Measurements from ENCODE around the gene RASD1. TPM values are rescaled to one million over a fixed set of nuclear protein-coding genes. Genes with fewer than 3 reads are reported as not detected.
A peak's percentile ranks its signal among the peaks of the same experiment; 100 is the strongest.

RASD1 gene
- total RNA-seq, 1 experiment from 2014 or later, result not detected

DNA sequence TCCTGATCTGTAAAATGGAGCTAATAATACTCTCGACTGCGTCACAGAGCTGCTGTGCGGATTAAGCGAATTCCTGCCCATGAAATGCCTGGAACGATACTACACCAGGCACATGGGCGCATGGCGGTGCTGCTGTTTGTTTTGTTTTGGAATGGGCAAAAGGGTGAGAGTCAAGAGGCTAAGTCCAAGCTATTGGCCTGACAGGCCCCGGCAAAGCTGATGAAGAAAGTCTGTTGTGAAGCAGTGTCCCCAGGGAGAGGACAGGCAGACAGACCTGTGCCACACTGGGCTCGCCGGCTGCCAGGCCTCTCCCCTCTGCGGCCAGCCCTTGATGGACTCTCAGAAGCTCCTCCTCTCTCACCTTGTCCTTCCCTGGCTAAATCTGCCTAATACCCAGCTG is 31.3 kb upstream of the RASD1 start:
- DNase-seq (ENCODE audit: low read depth), result no peak

DNA sequence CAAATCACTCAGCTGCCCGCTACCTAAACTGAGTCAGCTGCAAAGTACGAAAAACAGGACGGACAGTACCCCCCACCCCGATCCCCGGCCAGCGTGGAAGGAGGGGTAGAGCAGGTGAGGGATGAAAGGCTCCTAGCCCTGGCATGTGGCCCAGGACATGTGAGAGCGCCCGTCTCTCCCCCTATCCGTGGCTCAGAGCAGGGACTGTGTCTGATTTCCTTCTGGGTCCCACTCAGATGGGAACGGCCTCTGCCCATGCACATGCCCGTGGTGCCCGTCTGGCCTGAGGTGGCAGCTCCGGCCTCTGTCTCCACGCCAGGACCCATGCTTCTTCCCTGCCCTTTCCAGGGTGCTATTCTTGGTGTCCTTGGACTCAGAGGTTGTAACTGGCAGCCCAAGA is 30.2 kb upstream of the RASD1 start:
- DNase-seq (ENCODE audit: low read depth), result no peak

DNA sequence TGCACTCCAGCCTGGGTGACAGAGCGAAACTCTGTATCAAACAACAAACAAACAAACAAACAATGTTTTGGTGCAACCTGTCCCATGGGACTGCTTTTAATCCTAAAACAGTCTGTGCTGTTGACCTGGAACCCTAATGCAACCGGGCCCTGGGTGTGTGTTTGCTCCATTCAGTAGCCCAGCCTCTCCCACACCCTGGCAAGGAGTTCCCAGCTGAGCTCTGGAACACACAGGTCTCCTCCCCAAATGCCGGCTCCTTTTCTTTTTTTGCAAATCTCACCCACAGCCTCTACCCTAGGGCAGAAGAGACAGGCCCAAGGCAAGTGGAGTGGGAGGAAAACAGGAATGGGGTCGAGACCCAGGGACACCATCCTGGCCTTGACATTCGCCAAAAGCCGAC is 29.8 kb upstream of the RASD1 start:
- no peak for DNase-seq (ENCODE audit: low read depth)

DNA sequence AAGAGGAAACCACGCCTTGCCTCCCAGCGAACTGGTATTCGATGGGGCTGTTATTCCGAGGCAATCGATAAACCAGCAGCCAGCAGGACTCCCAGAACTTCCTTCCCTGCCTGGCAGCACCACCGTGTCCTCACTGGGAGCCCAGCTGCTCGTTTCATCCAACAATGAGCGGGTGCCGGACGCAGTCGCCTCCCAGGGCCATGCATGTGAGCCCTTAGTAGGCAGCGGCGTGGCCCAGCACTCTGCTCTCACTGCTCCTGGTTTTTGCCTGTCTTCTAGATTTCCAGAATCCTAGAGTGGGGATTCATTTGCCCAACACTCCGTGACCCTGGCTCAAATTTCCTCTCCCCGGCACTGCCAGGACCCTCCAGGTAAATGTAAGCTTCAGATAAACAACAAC is 29.1 kb upstream of the RASD1 start:
- no peak for DNase-seq (ENCODE audit: low read depth)

DNA sequence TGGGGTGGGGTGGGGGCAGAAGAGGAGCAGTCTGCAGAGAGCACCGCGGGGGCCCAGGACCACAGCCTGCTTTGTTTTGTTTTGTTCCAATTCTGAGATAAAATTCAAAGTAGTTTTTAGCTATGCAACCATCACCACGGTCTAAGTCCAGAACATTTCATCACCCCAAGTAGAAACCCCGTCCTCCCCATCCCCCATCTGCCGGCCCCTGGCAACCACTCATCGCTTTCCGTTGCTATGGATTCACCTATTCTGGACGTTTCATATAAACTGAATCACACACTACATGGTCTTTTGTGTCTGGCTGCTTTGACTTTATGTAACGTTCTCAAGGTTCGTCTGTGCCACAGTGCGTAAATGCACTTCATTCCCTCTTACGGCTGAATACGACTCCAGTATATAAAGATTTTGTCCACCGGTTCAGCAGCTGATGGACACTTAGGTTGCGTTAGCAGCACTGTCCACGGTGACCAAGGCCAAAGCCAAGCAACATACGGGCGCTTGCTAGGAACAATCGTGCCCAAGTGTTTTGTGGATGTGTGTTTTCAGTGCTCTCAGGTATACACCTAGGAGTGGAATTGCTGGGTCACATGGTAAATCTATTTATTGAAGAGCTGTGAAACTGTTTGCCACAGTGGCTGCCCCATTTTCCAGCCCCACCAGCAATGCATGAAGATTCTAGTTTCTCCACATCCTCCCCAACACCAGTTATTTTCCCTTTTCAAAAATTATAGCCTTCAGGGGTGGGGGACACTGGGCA is 27.7 kb upstream of the RASD1 start:
- DNase-seq (ENCODE audit: low read depth), result no peak

DNA sequence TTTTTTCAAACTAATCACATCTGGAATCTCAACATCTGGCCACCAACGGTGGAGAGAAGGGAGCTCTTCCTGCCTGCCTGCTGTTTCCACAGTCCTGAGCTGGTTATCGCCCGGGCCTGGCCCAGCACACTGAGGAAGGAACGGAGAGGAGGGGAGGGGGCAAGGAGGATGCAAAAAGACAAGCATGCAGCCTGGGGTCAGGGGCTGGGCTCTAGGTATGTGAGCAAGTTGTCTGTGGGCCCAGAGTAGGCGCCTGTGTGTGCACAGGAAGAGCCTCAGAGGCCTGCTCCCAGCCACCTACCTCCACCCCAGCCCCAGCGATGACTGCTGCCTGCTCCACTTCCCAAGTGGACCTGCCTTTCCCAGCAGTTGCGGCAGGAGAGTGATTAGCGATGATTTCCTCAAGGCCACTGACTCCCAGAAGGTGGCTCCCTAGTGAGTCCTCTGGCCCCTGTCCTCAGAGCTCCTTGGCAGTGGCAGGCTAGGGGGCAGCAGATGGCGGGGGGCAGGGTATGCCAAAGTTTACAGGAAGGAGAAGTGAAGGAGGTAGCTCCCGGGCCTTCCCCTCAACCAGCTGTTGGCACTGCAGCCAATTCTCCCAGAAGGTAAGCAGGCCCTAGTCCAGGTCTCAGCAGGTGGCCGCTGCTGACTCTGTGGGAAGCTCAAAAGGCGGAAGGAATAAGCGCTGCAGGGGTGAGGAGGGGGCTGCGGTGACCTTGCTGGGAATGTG is 27.0 kb upstream of the RASD1 start:
- no peak for DNase-seq (ENCODE audit: low read depth)

DNA sequence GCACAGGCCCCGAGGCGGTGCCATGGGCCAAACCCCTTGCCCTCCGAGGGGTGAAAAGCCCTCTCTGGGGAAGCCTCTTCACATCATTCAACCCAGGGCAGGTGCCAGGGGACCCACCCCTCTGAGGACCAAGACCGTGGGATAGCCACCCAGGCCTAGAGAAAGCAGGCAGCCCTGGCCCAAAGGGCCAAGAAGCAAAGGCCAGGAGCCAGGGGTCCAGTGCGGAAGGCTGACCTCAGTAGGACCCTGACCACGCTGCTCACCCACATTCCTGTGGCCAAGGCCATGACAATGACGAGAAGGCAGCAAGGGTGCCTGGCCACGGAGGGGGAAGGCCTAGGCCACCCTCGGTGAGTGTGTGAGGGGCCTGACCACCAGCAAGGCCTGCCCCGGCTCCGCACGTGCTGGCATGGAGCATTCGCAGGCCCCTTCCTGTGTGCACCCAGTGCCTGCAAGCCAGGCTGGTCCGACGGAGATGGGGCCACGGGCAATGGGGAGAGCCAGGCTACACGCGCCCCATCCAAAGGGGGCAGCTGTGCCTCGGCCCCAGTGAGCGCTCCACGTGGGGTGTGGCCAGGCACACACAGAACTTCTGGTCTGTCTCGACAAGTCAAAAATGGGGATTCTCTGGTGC is 24.5 kb upstream of the RASD1 start:
- DNase-seq (ENCODE audit: low read depth), result no peak

DNA sequence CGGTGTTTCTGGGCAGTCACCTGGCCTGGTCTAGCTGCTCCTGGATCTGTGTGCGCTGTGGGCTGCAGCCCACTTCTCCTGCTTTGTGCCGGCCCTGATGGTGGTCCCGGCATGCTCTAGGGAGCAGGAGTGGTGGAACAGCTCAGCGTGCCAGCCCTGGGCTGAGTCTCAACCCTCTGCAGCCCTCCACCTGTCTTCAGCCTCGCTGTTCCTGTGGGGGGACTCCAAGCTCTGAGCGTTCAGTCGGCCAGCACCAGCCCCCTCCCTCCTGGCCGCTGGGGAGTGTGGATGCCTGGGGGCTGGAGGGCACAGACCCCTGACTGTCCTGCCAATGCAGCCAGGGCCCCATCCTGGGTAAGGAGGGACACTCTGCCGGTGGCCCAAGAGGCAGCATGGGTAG is 23.7 kb upstream of the RASD1 start:
- DNase-seq (ENCODE audit: low read depth), result no peak

DNA sequence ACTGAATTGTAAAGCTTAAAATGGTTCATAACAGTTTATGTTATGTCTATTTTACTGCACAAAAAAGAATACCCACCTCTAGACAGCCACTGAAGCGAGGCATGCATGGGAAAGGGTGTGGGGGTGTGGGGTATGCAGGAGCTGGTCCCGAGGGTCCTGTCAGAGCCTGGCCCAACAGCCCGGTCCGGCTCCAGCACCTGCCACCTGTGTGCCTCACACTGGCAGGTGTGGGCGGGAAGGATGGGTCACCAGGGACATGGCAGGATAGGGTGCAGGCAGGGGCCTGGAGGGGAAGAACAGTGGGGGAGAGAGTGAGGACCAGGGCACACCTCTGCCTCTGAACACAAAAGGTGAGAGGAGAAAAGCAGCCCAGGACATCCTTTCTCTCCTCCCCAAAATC is 22.8 kb upstream of the RASD1 start:
- no peak for DNase-seq (ENCODE audit: low read depth)

DNA sequence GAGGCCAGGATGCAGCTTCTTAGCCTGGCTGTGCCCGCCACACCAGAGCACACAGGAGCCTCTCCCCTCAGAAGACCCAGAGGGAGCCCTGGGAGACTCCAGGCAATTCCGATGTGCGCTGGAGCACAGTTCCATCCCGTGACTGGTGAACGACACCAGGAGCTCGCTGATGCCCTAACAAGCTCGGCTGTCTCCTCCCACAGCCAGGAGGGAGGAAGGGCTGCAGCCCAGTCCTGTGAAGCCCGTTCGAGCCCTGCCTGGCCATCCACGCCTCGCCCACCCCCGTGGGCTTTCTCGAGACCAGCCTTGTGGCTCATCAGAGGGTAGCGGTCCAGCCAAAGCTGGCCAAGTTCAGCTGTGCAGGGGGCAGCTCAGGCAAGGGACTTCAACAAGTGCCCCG is 21.8 kb upstream of the RASD1 start:
- no peak for DNase-seq (ENCODE audit: low read depth)

DNA sequence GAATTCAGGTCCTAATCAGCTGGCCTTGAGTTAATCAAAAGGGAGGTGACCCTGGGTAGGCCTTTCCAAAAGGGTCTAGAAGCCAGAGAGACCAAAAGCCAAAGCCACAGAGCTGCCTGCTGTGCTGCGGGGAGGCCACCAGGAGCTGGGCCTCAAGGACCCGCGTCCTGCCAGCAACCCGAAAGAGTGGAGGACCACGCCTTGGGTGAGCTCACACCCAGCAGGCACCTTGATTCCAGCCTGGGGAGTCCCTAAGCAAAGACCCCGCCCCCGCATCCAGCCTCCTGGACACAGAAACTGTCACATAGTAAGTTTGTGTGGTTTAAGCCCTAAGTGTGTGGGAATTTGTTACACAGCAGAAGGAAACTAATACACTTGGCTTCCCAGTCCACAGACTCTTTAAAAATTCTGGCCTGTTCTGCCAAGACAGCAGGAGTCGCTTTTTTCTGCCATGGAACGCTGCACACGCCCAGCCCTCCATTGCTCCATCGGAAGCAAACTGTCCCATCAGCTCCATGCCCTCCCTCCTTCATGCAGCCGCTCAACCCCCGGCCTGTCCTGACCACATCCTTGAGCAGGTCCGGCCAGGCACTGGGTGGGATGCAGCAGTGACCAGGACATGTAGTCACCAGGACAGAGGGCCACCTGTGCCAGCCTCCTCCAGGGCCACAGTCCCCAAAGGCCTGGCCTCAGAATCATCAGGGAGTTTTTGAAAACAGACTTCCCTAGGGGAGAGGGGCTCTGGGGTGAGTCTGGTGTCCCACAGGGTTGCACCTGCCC is 20.9 kb upstream of the RASD1 start:
- no peak for DNase-seq (ENCODE audit: low read depth)

DNA sequence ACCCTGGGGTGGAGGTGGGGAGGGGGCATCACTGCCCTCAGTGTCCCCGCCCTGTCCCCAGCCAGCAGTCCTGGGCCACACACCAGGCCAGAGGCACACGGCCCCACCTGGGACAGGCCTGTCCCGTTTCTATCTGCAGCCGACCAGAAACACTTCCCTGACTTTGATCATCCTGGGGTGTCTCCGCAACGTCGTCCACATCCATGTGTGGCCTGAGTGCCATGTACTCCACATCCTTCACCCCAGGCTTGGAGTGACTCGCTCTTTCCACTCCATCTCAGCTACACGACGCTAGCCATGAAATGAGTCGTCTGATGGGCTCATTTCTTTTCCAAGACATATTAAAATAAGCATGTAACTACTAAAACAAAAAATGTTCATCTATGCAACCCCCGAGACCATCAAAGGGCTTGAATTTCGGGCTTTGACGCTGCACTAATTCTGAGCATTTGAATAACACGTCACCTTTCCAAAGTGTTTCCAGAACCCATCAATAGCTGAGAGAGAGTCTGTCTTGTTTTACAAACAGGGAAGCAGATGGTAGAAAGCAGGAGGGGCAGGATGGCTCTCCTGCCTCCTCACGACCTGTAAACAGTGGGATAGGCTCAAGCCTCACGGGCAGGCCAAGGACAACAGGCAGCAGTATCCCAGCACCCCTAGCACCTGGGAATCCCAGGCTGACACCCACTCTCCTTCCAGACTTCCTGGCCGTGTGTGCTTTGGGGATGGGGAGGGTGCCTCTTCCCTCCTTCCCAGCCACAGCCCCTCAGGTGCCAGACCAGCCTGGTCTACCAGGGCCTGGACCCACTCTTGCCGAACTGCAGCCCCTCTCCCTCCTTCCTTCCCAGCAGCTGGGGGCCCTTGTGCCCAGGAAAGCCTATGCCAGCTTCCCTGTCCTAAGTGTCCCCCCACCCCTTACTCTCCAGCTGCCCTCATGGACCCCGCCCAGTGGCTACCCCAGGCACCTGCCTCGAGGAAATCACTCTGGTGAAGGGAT is 20.0 kb upstream of the RASD1 start:
- peak; percentile 78 for DNase-seq (ENCODE audit: low read depth)

DNA sequence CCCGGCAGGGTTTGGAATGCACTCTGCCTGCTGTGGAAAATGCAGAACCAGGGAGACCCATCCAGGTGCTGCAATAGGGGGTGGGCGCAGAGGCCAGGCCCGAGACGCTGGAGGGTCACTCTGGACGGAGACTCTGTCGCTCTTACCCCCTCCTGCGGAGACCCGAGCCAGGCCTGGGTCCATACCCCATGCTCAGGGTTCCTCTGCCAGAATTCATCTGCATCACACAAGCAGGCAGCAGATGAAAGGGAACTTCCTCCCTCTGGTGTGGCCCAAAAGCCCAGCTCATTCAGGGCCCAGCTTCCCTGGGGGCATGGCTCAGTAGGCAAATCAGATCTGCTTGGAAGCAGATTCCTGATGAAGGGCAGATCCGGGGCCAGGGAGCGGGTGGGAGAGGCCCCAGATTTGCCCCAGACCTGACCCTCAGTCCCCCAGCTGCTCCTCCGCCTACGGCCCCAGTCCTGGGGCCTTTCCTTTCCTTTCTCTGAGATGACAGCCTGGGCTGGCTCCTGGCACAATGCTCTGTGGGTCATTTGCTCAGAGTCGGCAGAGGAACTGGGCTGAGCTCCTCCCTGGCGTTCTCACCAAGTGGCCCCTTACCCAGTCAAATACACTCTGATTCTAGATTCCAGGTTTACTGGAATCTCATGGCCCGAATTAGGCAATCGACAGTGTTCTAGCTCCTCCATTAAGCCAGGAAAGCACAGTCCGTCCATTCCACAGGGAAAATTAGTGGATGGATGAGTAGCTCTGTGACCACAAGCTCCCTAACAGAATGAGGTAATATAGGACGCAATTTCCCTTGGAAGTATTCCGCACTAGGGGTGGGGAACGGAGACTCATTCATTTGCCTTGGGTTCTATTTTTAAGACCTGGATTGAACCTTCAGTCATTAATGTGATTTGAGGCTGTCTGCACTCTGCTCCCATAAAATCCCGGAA is 19.1 kb upstream of the RASD1 start:
- DNase-seq (ENCODE audit: low read depth), result peak; percentile 79

DNA sequence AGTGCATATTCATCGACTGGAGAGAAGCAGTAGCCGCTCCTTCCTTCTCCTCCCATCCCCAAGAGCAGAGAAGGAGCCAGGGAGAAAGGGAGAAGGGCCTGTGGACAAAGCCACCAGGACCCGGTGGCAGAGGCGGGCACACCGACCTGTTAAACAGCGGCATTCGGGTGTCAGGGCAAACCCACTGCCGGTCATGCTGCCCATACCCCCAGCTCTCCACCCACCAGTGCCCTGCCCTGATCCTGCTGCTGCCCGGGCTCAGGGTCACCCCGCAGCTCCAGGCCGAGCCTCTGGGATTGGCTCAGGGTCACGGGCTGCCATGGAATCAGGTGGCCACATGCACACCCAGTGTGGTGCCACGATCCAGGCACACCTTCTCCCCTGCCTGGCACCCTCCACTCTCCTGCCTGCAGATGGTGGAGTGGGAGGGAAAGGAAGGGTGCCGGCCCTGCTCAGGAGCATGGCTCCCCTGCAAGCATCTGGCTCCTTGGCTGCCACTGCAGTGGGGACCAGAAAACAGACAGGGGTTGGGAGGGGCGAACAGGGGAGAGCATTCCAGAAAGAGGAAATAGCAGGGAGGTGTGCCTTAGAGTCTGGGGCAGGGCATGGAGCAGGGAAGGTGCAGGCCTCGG is 18.3 kb upstream of the RASD1 start:
- no peak for DNase-seq (ENCODE audit: low read depth)

DNA sequence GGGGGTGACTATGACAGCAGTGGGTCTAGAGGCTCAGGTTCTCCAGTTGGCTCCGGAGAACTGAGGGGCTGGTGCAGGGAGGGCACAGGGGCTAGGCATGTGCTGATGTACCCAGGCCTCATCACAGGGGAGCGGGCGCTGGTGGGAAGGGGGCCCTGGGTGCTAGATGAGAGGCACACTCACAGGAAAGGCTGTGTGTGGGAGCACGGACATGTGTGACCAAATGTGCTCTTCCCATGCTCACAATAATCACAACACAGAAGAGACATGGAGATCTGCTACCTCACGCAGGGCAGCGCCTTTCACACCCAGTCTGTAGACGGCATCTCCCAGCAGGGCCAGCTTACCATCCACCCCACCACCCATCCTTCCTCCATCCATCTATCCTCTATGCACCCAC is 17.4 kb upstream of the RASD1 start:
- no peak for DNase-seq (ENCODE audit: low read depth)

DNA sequence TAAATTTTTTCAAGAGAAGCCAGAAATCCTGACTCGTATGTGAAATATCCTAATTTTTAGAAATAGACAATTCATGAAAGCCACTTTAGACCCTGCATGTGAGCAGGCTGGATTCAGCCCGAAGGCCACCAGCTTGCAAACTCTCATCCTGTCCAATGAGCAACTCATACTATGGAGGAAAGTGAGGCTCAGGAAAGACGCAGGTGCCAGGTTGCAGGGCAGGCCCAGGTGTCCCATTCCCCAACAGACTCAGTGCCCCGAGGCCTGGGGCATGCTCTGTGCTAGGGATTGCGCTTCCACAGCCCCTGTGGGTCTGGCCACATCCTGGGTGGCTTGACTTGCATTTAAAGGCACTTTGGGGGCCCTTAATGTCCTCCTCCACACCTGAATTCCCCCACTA is 16.7 kb upstream of the RASD1 start:
- no peak for DNase-seq (ENCODE audit: low read depth)

DNA sequence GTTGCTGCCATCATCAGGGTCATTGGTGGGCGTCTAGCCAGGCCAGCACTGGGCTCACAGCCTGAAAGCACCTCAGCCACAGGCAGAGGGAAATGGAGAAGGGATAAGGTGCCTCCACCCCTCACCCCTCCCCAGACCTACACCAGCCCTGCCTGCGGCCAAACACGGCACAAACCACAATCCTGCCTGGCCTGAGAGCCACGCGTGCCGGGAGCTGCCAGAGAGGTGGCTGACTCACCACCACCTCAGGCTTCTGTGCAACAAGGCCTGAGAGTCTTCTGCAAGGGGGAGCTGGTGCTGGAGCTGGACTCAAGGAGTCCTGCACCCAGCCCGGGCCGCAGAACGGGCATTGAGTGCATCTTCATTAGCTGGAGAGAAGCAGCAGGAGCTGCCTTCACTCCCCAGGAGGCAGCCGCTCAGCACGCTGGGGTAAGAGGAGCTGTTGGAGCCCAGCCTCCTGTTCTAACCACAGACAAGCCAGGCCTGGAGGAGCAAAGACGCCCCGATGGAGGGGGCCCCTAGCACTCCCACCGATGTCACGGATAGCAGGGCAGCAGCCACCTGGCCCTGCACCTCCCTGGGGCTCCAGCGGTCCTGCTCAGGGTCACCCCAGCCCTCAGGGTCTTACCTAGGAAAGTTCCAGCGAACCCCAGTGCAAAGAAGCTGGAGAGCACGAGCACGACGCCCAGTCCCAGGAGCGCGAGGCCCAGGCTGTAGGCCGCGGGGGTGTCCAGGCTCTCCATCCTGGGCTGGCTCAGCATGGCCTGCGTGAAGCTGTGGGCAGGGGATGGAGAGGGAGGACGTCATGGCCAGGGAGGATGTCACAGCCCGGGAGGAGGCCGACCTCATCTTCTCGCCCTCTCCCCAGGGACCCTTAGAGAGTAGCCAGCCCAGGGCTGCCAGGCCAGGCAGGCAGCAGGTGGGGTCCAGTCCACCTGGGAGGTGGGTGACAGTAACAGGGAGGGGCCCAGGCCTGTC is 16.0 kb upstream of the RASD1 start:
- DNase-seq (ENCODE audit: low read depth), result peak; percentile 97

DNA sequence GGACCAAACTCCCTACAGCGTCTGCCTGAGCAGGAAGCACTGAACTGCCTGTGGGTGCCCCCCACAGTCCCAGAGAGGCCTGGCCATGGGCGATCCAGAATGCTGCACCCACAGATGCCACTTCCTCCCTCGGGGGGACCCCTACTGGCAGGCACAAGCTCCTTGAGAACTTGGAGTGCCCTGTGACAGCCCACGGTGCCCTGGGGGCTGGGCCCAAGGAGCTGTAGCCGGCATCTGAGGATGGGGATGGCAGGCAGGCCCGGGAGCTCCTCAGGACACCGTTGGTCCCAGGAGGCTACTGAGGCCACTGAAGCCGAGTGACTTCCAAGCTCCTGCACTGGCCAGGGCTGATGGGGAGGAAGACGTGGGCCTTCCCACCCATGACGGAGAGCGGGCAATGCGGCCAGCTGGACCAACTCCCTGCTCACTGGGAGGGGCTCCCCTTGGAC is 15.1 kb upstream of the RASD1 start:
- no peak for DNase-seq (ENCODE audit: low read depth)
